ENCODE measurements around the gene CSF3. TPM values are rescaled to one million over a fixed set of nuclear protein-coding genes. Genes with fewer than 3 reads are reported as not detected.

CSF3 gene
- total and polyA plus RNA-seq, 3 donors from 2014 or later, result 0.80 to 3.6 (median 2.4) TPM

DNA sequence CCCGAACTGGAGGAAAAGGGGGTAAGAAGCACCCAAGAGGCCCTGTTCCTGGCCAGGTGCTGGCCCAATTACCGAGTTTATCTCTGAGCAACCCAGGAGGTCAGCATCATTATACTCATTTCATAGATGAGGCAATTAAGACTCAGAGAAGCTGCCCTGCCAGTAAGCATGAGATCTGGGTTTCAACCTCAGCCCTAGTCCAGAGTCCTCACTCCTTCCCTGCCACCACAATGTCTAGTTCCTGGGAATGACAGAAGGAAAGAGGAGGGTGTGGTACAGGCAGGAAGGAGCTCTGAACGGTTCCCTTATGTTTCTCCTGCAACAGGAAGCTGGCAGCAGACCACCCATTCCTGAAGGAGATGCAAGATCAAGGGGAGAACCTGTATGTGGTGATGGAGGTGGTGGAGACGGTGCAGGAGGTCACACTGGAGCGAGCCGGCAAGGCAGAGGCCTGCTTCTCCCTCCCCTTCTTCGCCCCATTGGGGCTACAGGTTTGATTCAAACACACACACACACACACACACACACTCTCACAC is 45.0 kb upstream of the CSF3 start:
- no peaks in the 10 kb centered on the region for H3K27me3 ChIP-seq
- WGBS, 2 donors, result 68 to 74% methylated on average over 7 of the region's 7 CpGs
- no peaks in the 10 kb centered on the region for H3K36me3 ChIP-seq (ENCODE audit: low read depth, missing control alignments)
- H3K4me1 ChIP-seq, result no peaks in the 10 kb centered on the region
- no peak overlapping the region for H3K27ac ChIP-seq
- no peak for DNase-seq
- no peaks in the 10 kb centered on the region for H3K9me3 ChIP-seq
- H3K4me3 ChIP-seq, result no peak overlapping the region
- TF ChIP-seq, protein P1, sequence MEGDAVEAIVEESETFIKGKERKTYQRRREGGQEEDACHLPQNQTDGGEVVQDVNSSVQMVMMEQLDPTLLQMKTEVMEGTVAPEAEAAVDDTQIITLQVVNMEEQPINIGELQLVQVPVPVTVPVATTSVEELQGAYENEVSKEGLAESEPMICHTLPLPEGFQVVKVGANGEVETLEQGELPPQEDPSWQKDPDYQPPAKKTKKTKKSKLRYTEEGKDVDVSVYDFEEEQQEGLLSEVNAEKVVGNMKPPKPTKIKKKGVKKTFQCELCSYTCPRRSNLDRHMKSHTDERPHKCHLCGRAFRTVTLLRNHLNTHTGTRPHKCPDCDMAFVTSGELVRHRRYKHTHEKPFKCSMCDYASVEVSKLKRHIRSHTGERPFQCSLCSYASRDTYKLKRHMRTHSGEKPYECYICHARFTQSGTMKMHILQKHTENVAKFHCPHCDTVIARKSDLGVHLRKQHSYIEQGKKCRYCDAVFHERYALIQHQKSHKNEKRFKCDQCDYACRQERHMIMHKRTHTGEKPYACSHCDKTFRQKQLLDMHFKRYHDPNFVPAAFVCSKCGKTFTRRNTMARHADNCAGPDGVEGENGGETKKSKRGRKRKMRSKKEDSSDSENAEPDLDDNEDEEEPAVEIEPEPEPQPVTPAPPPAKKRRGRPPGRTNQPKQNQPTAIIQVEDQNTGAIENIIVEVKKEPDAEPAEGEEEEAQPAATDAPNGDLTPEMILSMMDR (IDR thresholded peaks at IDR 0.05), result no peak
- TF ChIP-seq POLR2A (IDR thresholded peaks at IDR 0.05), result no peak
- intact Hi-C loops (cut with DNase I; ENCODE audit: low total_unique reads), result no loop called here

DNA sequence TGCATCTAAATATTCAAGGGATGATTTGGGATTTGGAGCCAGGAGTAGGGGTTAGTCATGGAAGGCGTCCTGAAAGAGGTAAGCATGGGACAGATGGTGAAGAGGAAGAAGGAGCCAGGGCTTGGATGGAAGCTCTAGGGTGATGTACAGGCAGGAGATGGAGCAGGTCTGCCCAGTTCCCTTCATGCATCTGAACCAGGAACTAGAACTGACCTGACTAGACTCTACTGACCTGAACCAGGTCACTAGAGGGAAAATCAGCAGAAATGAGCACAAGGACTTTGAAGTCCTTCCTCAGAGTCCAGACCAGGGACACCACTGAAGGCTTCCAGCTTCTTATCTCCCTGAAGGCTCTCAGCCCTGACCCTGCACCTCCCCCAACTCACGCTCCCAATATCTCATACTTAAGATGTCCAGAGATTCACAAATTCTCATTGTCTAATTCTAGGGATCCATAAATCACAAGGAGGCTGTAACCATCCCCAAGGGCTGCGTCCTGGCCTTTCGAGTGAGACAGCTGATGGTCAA is 44.1 kb upstream of the CSF3 start:
- Histone ChIP-seq H3K4me3 (no peak overlapping the region), H3K9me3 (no peaks in the 10 kb centered on the region), H3K27ac (no peak overlapping the region), H3K36me3 (ENCODE audit: low read depth, missing control alignments) (no peaks in the 10 kb centered on the region), H3K4me1 (no peaks in the 10 kb centered on the region), H3K27me3 (no peaks in the 10 kb centered on the region)
- no peak for TF ChIP-seq POLR2A (IDR thresholded peaks at IDR 0.05)
- TF ChIP-seq, protein P1 (IDR thresholded peaks at IDR 0.05), result no peak
- 72 to 81% methylated on average over 4 of the region's 4 CpGs for WGBS, 2 donors
- DNase-seq, result no peak
- intact Hi-C loops (cut with DNase I; ENCODE audit: low total_unique reads), result no loop called here

DNA sequence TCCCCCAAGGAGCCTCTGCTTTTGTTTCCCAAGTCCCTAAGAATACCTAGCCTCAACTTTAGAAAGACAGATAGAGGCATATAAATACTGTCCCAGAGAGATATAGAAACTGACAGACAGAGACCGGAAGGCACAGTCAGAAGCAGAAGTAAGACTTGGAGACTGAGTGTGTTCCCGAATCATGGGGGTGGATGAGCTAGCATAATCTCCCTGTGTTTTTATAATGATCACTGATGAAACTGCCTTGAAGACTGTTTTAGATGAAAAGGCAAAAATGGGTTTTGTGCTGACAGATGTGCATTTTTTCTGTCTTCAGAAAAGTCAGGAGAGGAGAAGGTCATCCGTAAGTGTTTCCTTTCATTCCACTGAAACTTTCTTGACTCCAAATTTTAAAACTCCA is 43.0 kb upstream of the CSF3 start:
- 23 to 28% methylated on average over 3 of the region's 3 CpGs for WGBS, 2 donors
- TF ChIP-seq POLR2A (IDR thresholded peaks at IDR 0.05), result no peak
- TF ChIP-seq, protein P1 (IDR thresholded peaks at IDR 0.05), result no peak

DNA sequence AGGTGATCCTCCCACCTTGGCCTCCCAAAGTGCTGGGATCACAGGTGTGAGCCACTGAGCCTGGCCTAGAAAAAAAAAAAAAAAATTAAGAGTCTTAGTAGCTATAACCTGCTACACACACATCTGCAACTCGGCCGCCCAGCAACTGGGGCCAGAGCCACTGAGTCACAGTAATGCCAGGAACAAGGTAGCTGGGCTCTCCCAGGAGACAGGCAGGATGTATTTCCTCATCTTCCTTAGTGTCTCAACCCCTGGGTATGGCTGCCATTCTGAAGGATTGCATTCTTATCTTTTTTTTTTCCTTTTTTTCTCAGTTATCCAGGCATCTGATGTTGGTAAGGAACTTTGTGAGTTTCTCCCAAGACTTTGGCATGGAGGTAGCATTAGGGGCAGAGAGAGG is 41.7 kb upstream of the CSF3 start:
- Histone ChIP-seq H3K27me3 (no peaks in the 10 kb centered on the region), H3K4me3 (no peak overlapping the region), H3K4me1 (no peaks in the 10 kb centered on the region), H3K9me3 (no peaks in the 10 kb centered on the region), H3K36me3 (ENCODE audit: low read depth, missing control alignments) (no peaks in the 10 kb centered on the region), H3K27ac (no peak overlapping the region)
- TF ChIP-seq, protein P1 (IDR thresholded peaks at IDR 0.05), result no peak
- no peak for TF ChIP-seq POLR2A (IDR thresholded peaks at IDR 0.05)
- intact Hi-C loops (cut with DNase I; ENCODE audit: low total_unique reads), result no loop called here
- 93 to 100% methylated on average over 2 of the region's 2 CpGs for WGBS, 2 donors
- no peak for DNase-seq

More for the DNA sequence above, 43.0 kb upstream of the CSF3 start:
- H3K36me3 ChIP-seq (ENCODE audit: low read depth, missing control alignments), result no peaks in the 10 kb centered on the region
- H3K27ac ChIP-seq, result no peak overlapping the region
- H3K27me3 ChIP-seq, result no peaks in the 10 kb centered on the region
- no peaks in the 10 kb centered on the region for H3K4me1 ChIP-seq
- intact Hi-C loops (cut with DNase I; ENCODE audit: low total_unique reads), result no loop called here
- DNase-seq, result no peak
- no peaks in the 10 kb centered on the region for H3K9me3 ChIP-seq
- no peak overlapping the region for H3K4me3 ChIP-seq

DNA sequence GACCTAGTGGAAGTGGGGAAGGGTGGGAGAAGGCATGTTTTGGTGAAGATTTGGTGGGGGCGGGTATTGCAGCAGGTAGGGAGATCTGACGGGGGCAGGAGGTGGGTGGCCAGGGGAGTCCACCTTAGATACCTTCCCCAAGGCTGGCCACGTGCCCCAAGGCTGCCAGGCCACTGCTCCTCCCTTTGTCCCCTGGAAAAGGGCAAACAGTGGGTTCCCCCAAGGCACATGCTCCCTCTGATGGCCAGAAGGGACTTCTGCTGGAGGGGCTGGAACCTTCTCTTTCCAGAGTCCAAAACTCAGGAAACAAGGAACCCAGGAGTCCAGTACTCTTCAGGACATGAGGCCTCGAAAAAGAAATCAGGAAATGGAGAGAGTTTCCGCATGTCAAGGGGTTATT is 40.8 kb upstream of the CSF3 start:
- no peak for DNase-seq
- Histone ChIP-seq H3K4me3 (no peak overlapping the region), H3K27me3 (no peaks in the 10 kb centered on the region), H3K36me3 (ENCODE audit: low read depth, missing control alignments) (no peaks in the 10 kb centered on the region), H3K27ac (no peak overlapping the region), H3K9me3 (no peaks in the 10 kb centered on the region), H3K4me1 (peaks cover 3% of the 10 kb centered on the region)
- no peak for TF ChIP-seq POLR2A (IDR thresholded peaks at IDR 0.05)
- TF ChIP-seq, protein P1 (IDR thresholded peaks at IDR 0.05), result no peak
- intact Hi-C loops (cut with DNase I; ENCODE audit: low total_unique reads), result no loop called here
- whole genome bisulfite sequencing, 2 donors, result 90 to 98% methylated on average over 5 of the region's 5 CpGs

All from testis (tissue), 3 donors.